ENCODE measurements around the gene CYB561D1. TPM values are rescaled to one million over a fixed set of nuclear protein-coding genes. Genes with fewer than 3 reads are reported as not detected.

The CYB561D1 gene
- 3.5 and 5.1 TPM in 2 replicates for total RNA-seq

GRCh38 chr1:109493805-109494539, at the start of gene CYB561D1:
Gene CYB561D1 (plus strand): TSS chr1:109494094. CDS start chr1:109494140, 46 bp downstream.

GRCh38 chr1:109466452-109467300, 27.2 kb upstream of the CYB561D1 start, which contains the start of gene SYPL2:
Gene SYPL2 (plus strand): TSS chr1:109466546. CDS start chr1:109466844, 298 bp downstream.

GRCh38 chr1:109483672-109484518, 10.0 kb upstream of the CYB561D1 start, which contains the start of gene ATXN7L2:
Gene ATXN7L2 (plus strand): TSS chr1:109483905. CDS start chr1:109483954, 49 bp downstream.

GRCh38 chr1:109509176-109510134, 15.6 kb downstream of the CYB561D1 start, which contains the start of gene AMIGO1:
Gene AMIGO1 (minus strand): TSS chr1:109509727. CDS start chr1:109508912, 815 bp downstream.

GRCh38 chr1:109539676-109540075, 45.8 kb downstream of the CYB561D1 start, which contains the start of gene GPR61:
Gene GPR61 (plus strand): TSS chr1:109539872. CDS start chr1:109543023, 3,151 bp downstream.

GRCh38 chr1:109548321-109549267, 54.7 kb downstream of the CYB561D1 start, which contains the start of gene GNAI3:
Gene GNAI3 (plus strand): TSS chr1:109548615. CDS start chr1:109548721, 106 bp downstream.

Other genes starting within 250 kb of the CYB561D1 start
- gene CELSR2, start 244.6 kb upstream of the CYB561D1 start, total RNA-seq, result 1.8 and 7.7 TPM in 2 replicates
- 16.8 and 31.3 TPM in 2 replicates for gene PSRC1, start 210.9 kb upstream of the CYB561D1 start, total RNA-seq
- gene MYBPHL, start 187.1 kb upstream of the CYB561D1 start, total RNA-seq, result not detected in 2 replicates
- 8.9 and 10.2 TPM in 2 replicates for gene SORT1, start 96.2 kb upstream of the CYB561D1 start, total RNA-seq
- 22.8 and 71.2 TPM in 2 replicates for gene PSMA5, start 67.6 kb upstream of the CYB561D1 start, total RNA-seq
- gene SYPL2, start 27.5 kb upstream of the CYB561D1 start, total RNA-seq, result under 0.01 and 0.32 TPM in 2 replicates
- gene ATXN7L2, start 10.2 kb upstream of the CYB561D1 start, total RNA-seq, result 4.7 and 6.5 TPM in 2 replicates
- 0.78 and 2.0 TPM in 2 replicates for gene AMIGO1, start 15.6 kb downstream of the CYB561D1 start, total RNA-seq
- gene GPR61, start 45.8 kb downstream of the CYB561D1 start, total RNA-seq, result not detected in 2 replicates
- 7.4 and 10.5 TPM in 2 replicates for gene GNAI3, start 54.5 kb downstream of the CYB561D1 start, total RNA-seq
- gene GNAT2, start 125.5 kb downstream of the CYB561D1 start, total RNA-seq, result 0.32 TPM in 1 of 2 replicates, not detected in the other
- 49.8 and 108 TPM in 2 replicates for gene AMPD2, start 125.7 kb downstream of the CYB561D1 start, total RNA-seq
- gene GSTM4, start 162.0 kb downstream of the CYB561D1 start, total RNA-seq, result 22.8 and 30.3 TPM in 2 replicates
- 23.4 and 31.6 TPM in 2 replicates for gene GSTM2, start 174.0 kb downstream of the CYB561D1 start, total RNA-seq
- not detected in 2 replicates for gene GSTM1, start 193.7 kb downstream of the CYB561D1 start, total RNA-seq
- gene GSTM5, start 218.2 kb downstream of the CYB561D1 start, total RNA-seq, result 4.9 and 14.5 TPM in 2 replicates
- 70.4 and 104 TPM in 2 replicates for gene GSTM3, start 246.9 kb downstream of the CYB561D1 start, total RNA-seq